ENCODE data around the gene IL17REL.

The IL17REL gene

GRCh38 chr22:50002791-50003190 is 9.8 kb downstream of the IL17REL start:
- no peak for DNase-seq (ENCODE audit: low read depth)

- no peak for DNase-seq (ENCODE audit: low read depth)
Observed at GRCh38 chr22:50001388-50002231, 11.0 kb downstream of the IL17REL start.

GRCh38 chr22:50000587-50001387 is 11.8 kb downstream of the IL17REL start:
- DNase-seq (ENCODE audit: low read depth) = no peak

- no peak for DNase-seq (ENCODE audit: low read depth)
Observed at GRCh38 chr22:49999946-50000586, 12.5 kb downstream of the IL17REL start.

GRCh38 chr22:49999063-49999945 is 13.3 kb downstream of the IL17REL start:
- no peak for DNase-seq (ENCODE audit: low read depth)

GRCh38 chr22:49998718-49999062 is 13.9 kb downstream of the IL17REL start:
- no peak for DNase-seq (ENCODE audit: low read depth)

- DNase-seq (ENCODE audit: low read depth) = no peak
Observed at GRCh38 chr22:49997932-49998717, 14.4 kb downstream of the IL17REL start.

- no peak for DNase-seq (ENCODE audit: low read depth)
Observed at GRCh38 chr22:49997251-49997599, 15.3 kb downstream of the IL17REL start.

GRCh38 chr22:49996518-49997250 is 15.9 kb downstream of the IL17REL start:
- no peak for DNase-seq (ENCODE audit: low read depth)

GRCh38 chr22:49996119-49996517 is 16.4 kb downstream of the IL17REL start:
- DNase-seq (ENCODE audit: low read depth) = no peak

- no peak for DNase-seq (ENCODE audit: low read depth)
Observed at GRCh38 chr22:49995361-49996118, 17.0 kb downstream of the IL17REL start.

GRCh38 chr22:49995041-49995360 is 17.6 kb downstream of the IL17REL start:
- DNase-seq (ENCODE audit: low read depth) = no peak

- no peak for DNase-seq (ENCODE audit: low read depth)
Observed at GRCh38 chr22:49994361-49995040, 18.1 kb downstream of the IL17REL start.

- no peak for DNase-seq (ENCODE audit: low read depth)
Observed at GRCh38 chr22:49993649-49994360, 18.8 kb downstream of the IL17REL start.

GRCh38 chr22:49992921-49993648 is 19.5 kb downstream of the IL17REL start:
- DNase-seq (ENCODE audit: low read depth) = peak; percentile 66

- DNase-seq (ENCODE audit: low read depth) = no peak
Observed at GRCh38 chr22:49991907-49992533, 20.5 kb downstream of the IL17REL start.

GRCh38 chr22:49991167-49991566 is 21.4 kb downstream of the IL17REL start:
- DNase-seq (ENCODE audit: low read depth) = no peak

All from stimulated activated CD8-positive, alpha-beta memory T cell treated with anti-CD3 and anti-CD28 coated beads, Interleukin-4, amount 100 ng/mL, for 24 hours (primary cell).